Skeletal muscle tissue (tissue), 4 donors: ENCODE measurements around the gene KMT5C. TPM values are rescaled to one million over a fixed set of nuclear protein-coding genes. Genes with fewer than 3 reads are reported as not detected.

Experiments
- H3K27ac ChIP-seq: one replicate; pipeline ENCODE4 v1.7.0; 2013; ENCODE audit warnings: mild to moderate bottlenecking, low read depth, low read length, inconsistent platforms
- H3K27me3 ChIP-seq, 3 donors: one replicate each; pipeline ENCODE4 v1.7.0; 2013; ENCODE audit warnings: low read length in 3 of 3; ENCODE audit not compliant: control insufficient read depth in 3 of 3, insufficient read depth in 3 of 3
- H3K36me3 ChIP-seq, 3 donors: one replicate each; pipeline ENCODE4 v1.7.0; 2013; ENCODE audit warnings: low read length in 3 of 3; ENCODE audit not compliant: control insufficient read depth in 3 of 3, insufficient read depth in 3 of 3
- H3K4me1 ChIP-seq, 3 donors: one replicate each; pipeline ENCODE4 v1.7.0; 2013; ENCODE audit warnings: low read length in 3 of 3, mild to moderate bottlenecking in 3 of 3; ENCODE audit not compliant: control insufficient read depth in 3 of 3, insufficient read depth in 3 of 3
- H3K4me3 ChIP-seq, 3 donors: one replicate each; pipeline ENCODE4 v1.7.0; 2013; ENCODE audit warnings: low read length in 3 of 3
- H3K9ac ChIP-seq, 3 donors: one replicate each; pipeline ENCODE4 v1.7.0; 2013; ENCODE audit warnings: low read length in 3 of 3, mild to moderate bottlenecking in 3 of 3, moderate library complexity in 2 of 3, low read depth in 1 of 3
- H3K9me3 ChIP-seq, 3 donors: one replicate each; pipeline ENCODE4 v1.7.0; 2013; ENCODE audit warnings: low read length in 3 of 3; ENCODE audit not compliant: control insufficient read depth in 3 of 3
- total RNA-seq: library from RNA; depleted of rRNA; stranded (reverse); fragments of >200 nt; gene quantifications from one replicate; pipeline ENCODE4 v1.2.3, GENCODE V29; 2014
- donor health status: Osteomylitis.

Gene KMT5C
- total RNA-seq, 1 donor from 2014 or later, result 8.9 TPM

DNA sequence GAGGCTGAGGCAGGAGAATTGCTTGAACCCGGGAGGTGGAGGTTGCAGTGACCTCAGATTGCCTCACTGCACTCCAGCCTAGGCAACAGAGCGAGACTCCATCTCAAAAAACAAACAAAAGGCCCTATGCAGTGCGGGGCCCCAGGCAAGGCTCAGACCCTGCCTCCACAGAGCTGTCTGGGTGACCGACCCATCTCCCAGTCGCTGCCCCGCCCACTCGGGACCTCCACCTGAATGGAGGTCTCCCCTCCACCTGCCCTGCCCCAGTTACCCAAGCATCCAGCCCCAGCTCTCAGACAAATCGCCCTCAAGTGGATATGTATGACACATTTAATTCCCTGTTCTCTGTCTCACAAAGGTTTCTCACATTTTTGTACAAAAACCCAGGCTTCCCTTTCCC is 25.6 kb downstream of the KMT5C start:
- H3K9me3 ChIP-seq, result no peaks in the 10 kb centered on the region
- no peak overlapping the region for H3K4me3 ChIP-seq
- peaks cover 0 to 3% (median 0%) of the 10 kb centered on the region in 3 donors for H3K4me1 ChIP-seq
- H3K27me3 ChIP-seq, result peaks cover 20 to 29% (median 24%) of the 10 kb centered on the region in 3 donors
- H3K36me3 ChIP-seq, result no peaks in the 10 kb centered on the region
- H3K9ac ChIP-seq, result no peak overlapping the region
- H3K27ac ChIP-seq, result no peak overlapping the region

DNA sequence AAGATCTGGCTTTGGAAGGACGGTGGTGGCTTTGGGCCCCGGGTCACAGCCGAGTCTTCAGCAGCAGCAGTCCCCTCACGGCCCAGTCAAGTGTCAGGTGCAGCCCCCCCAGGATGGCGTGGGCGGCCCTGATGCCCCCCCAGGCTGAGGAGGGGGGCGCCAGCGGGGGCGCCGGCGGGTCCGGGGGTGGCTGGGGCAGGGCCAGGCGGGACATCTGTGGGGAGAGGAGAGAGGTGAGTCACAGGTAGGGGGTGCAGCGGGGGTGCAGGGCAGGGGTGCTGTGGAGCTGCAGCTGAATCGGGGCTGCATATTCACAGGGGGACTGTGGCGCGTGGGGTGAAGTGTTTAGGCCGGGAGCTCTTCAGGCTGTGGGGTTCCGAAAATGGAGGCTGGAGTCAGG is 26.3 kb downstream of the KMT5C start:
- Histone ChIP-seq H3K4me3 (no peak overlapping the region), H3K9ac (no peak overlapping the region), H3K36me3 (no peaks in the 10 kb centered on the region), H3K4me1 (peaks cover 0 to 3% (median 0%) of the 10 kb centered on the region in 3 donors), H3K27me3 (peaks cover 25 to 33% (median 29%) of the 10 kb centered on the region in 3 donors), H3K9me3 (no peaks in the 10 kb centered on the region), H3K27ac (no peak overlapping the region)

DNA sequence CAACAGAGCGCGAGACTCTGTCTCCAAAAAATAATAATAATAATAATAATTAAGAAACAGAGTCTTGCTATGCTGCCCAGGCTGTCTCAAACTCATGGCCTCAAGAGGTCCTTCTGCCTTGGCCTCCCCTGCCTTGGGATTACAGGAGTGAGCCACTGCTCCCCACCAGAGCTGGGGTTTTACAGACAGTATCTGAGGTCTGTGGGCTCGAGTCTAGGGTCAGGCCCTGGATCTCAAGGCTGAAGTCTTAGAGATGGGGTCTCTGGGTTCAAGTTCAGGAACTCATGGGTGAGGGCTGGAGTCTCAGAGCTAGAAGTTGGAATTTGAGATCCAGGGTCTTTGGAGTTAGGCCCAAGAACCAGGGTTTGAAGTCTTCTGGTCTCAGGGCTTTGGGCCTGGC is 27.1 kb downstream of the KMT5C start:
- no peaks in the 10 kb centered on the region for H3K36me3 ChIP-seq
- no peak overlapping the region for H3K27ac ChIP-seq
- no peak overlapping the region for H3K9ac ChIP-seq
- H3K9me3 ChIP-seq, result no peaks in the 10 kb centered on the region
- no peak overlapping the region for H3K4me3 ChIP-seq
- H3K27me3 ChIP-seq, result peaks cover 31 to 36% (median 35%) of the 10 kb centered on the region in 3 donors
- H3K4me1 ChIP-seq, result peaks cover 0 to 3% (median 0%) of the 10 kb centered on the region in 3 donors

DNA sequence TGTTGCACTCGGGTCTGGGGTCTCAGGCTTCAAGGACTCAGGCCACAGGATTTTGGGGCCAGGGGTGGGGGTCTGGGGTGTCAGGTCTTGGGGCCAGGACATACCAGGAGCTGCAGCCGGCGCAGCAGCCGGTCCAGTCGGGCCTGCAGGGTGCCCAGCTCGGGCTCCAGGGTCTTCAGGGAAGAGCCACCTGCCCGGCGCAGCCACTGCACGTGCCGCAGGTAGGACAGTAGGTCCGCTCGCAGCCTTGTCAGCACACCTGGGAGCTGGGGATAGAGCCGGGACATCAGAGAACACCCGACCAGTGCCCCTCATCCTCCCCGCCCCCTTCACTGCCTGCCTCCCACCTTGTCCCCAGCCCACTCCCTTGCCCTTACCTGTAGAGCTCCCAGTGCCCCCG is 28.4 kb downstream of the KMT5C start:
- Histone ChIP-seq H3K9me3 (no peaks in the 10 kb centered on the region), H3K27ac (no peak overlapping the region), H3K9ac (no peak overlapping the region), H3K4me1 (peaks cover 0 to 3% (median 0%) of the 10 kb centered on the region in 3 donors), H3K4me3 (no peak overlapping the region), H3K27me3 (peaks cover 42 to 47% (median 47%) of the 10 kb centered on the region in 3 donors), H3K36me3 (no peaks in the 10 kb centered on the region)

DNA sequence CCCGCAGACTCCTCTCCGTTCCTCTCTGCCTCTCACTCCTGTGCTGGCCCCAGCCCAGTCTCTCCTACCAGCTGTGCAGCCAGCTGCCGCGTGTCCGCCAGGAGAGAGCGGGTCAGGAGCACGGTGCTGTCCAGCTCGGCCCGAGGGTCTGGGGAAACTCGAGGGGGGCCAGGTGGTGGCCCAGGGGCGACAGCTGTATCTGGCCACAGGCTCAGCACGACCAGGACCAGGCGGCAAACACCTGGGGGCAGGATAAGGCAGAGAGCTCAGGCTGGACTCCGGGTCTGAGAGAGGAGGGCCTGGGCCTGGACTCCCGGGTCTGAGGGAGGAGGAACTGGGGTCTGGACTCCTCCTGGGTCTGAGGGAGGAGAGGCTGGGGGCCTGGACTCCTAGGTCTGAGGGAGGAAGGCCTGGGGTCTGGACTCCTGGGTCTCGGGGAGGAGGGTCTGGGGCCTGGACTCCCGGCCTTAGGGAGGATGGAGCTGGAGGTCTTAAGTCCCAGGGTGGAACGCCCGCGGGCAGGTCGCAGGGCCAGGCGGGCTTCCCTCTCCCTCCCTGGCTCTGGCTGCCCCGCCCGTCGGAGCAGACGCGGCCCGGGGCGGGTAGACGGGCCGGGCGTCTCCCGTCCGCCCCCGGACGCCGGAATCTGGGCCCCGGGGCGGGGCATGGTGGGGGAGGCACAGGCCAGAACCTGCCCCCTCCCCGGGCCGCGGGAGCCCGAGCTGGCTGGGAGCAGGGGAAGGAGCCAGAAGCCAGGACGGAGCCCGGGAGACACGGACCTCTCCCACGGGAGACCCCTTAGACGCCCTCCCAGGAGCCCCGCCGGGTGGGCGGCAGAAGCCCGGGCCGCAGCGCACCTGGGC is 29.3 kb downstream of the KMT5C start:
- Histone ChIP-seq H3K27ac (no peak overlapping the region), H3K4me3 (no peak overlapping the region), H3K27me3 (peaks cover 48 to 53% (median 52%) of the 10 kb centered on the region in 3 donors), H3K4me1 (peaks cover 0 to 3% (median 0%) of the 10 kb centered on the region in 3 donors), H3K9ac (no peak overlapping the region), H3K36me3 (no peaks in the 10 kb centered on the region), H3K9me3 (no peaks in the 10 kb centered on the region)

GRCh38 chr19:55369653-55370304 is 30.1 kb downstream of the KMT5C start:
- Histone ChIP-seq H3K9ac (no peak overlapping the region), H3K27me3 (peaks cover 51 to 59% (median 55%) of the 10 kb centered on the region in 3 donors), H3K4me3 (peak overlapping the region in 1 of 3 donors; percentile 40)

DNA sequence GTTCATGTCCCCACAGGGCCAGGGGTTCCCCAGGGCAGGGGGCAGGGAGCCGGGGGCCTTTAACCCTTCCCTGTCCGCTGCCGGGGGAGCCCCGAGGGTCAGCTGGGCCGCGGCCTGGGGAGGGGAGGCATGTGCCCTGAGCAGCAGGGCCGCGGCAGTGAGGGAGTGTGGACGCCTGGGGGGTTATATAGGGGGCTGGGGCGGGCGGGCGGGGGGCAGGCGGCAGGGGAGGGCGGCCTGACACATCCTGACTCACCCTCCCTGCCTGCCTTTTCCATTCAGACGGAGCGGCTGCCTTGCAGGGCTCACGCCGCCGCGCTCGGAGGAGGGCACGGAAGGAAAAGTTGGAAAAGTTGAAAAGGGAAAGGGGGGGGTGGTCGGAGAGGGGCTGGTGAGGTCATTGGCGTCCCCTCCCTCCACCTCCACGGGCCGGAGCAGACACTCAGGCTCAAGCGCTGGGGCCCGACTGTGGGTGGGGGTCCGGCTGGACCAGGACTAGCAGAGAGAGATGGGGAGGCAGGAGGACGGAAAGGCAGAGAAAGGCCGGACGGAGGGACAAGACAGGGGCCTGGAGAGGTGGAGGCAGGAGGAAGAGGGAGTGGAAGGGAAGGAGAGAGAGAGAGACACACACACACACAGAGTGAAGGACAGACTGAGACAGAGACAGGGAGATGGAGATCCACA is 30.8 kb downstream of the KMT5C start, which contains the start of gene IL11:
Gene IL11, minus strand, starts transcription at position 159 of the 684 bp plus-strand sequence. Its CDS starts 153 bp downstream, at position 6.
- no peak within 1 kb of the TSS for H3K9ac ChIP-seq
- H3K36me3 ChIP-seq, result no peaks in the 10 kb centered on the region
- peak within 1 kb of the TSS in 1 of 3 donors; percentile 40 for H3K4me3 ChIP-seq
- H3K27ac ChIP-seq, result no peak within 1 kb of the TSS
- peaks cover 56 to 62% (median 58%) of the 10 kb centered on the region in 3 donors for H3K27me3 ChIP-seq
- peaks cover 0 to 4% (median 0%) of the 10 kb centered on the region in 3 donors for H3K4me1 ChIP-seq
- H3K9me3 ChIP-seq, result no peaks in the 10 kb centered on the region

More at GRCh38 chr19:55369653-55370304, 30.1 kb downstream of the KMT5C start:
- H3K9me3 ChIP-seq, result no peaks in the 10 kb centered on the region
- peaks cover 0 to 4% (median 0%) of the 10 kb centered on the region in 3 donors for H3K4me1 ChIP-seq
- H3K27ac ChIP-seq, result no peak overlapping the region
- H3K36me3 ChIP-seq, result no peaks in the 10 kb centered on the region

- Histone ChIP-seq H3K4me3 (no peak overlapping the region), H3K27ac (no peak overlapping the region), H3K27me3 (peaks cover 70 to 77% (median 74%) of the 10 kb centered on the region in 3 donors), H3K9me3 (no peaks in the 10 kb centered on the region), H3K9ac (no peak overlapping the region), H3K4me1 (peaks cover 0 to 4% (median 0%) of the 10 kb centered on the region in 3 donors), H3K36me3 (no peaks in the 10 kb centered on the region)
Observed at GRCh38 chr19:55372316-55373081, 32.8 kb downstream of the KMT5C start.

GRCh38 chr19:55373306-55373992 is 33.8 kb downstream of the KMT5C start:
- Histone ChIP-seq H3K27ac (no peak overlapping the region), H3K4me1 (peaks cover 0 to 4% (median 0%) of the 10 kb centered on the region in 3 donors), H3K9me3 (no peaks in the 10 kb centered on the region), H3K36me3 (no peaks in the 10 kb centered on the region), H3K9ac (no peak overlapping the region), H3K27me3 (peaks cover 64 to 77% (median 75%) of the 10 kb centered on the region in 3 donors), H3K4me3 (no peak overlapping the region)
